HepG2 (cell line): ENCODE data around the gene FGFR3. TPM values are rescaled to one million over a fixed set of nuclear protein-coding genes. Genes with fewer than 3 reads are reported as not detected.
A peak's percentile ranks its signal among the peaks of the same experiment; 100 is the strongest.

Experiments used
- CCDC6 ChIP-seq: sonication (generic); formaldehyde crosslinking; IDR thresholded peaks from 2 replicates; pipeline ENCODE4 v1.8.1; 2022; ENCODE audit warnings: mild to moderate bottlenecking, missing genetic modification reagents, moderate library complexity
- ELF1 ChIP-seq: sonication (generic); formaldehyde crosslinking; IDR thresholded peaks from 2 replicates; pipeline ENCODE4 v1.4.0; 2020; ENCODE audit warnings: missing genetic modification reagents
- IRF1 ChIP-seq: sonication (generic); formaldehyde crosslinking; IDR thresholded peaks from 2 replicates; pipeline ENCODE4 v1.4.0; 2020; ENCODE audit warnings: low read depth, mild to moderate bottlenecking, missing genetic modification reagents
- JDP2 ChIP-seq: sonication (generic); formaldehyde crosslinking; IDR thresholded peaks from 2 replicates; pipeline ENCODE4 v1.8.1; 2022; ENCODE audit warnings: missing genetic modification reagents, borderline replicate concordance
- KDM1A ChIP-seq: IDR thresholded peaks from 2 replicates; pipeline ENCODE4 v1.6.1; 2016; ENCODE audit warnings: missing compliant biosample characterization
- MLX ChIP-seq: IDR thresholded peaks from 2 replicates; pipeline ENCODE4 v1.6.1; 2016
- NR2F6 ChIP-seq, 2 experiments: IDR thresholded peaks; 2 replicates each; pipeline ENCODE4 v1.6.1; 2016; ENCODE audit warnings: antibody characterized with exemption in 1 of 2, mild to moderate bottlenecking in 1 of 2
- SSRP1 ChIP-seq: IDR thresholded peaks from 2 replicates; pipeline ENCODE4 v1.6.1; 2016; ENCODE audit warnings: control low read depth
- TEAD3 ChIP-seq: optimal IDR thresholded peaks from 2 replicates; pipeline ENCODE3; 2016; ENCODE audit warnings: borderline replicate concordance
- ZBTB42 ChIP-seq: sonication (generic); formaldehyde crosslinking; IDR thresholded peaks from 2 replicates; pipeline ENCODE4 v1.5.0; 2020; ENCODE audit warnings: mild to moderate bottlenecking, missing genetic modification reagents
- ZBTB7A ChIP-seq: sonication (generic); formaldehyde crosslinking; IDR thresholded peaks from 2 replicates; pipeline ENCODE4 v1.8.0; 2022; ENCODE audit warnings: mild to moderate bottlenecking, missing genetic modification reagents
- ZNF333 ChIP-seq: sonication (generic); formaldehyde crosslinking; IDR thresholded peaks from 2 replicates; pipeline ENCODE4 v1.4.0; 2020; ENCODE audit warnings: mild to moderate bottlenecking, missing genetic modification reagents, borderline replicate concordance
- ZNF512 ChIP-seq: sonication (generic); formaldehyde crosslinking; IDR thresholded peaks from 2 replicates; pipeline ENCODE4 v1.4.0; 2020; ENCODE audit warnings: mild to moderate bottlenecking, missing genetic modification reagents
- ZNF549 ChIP-seq: sonication (generic); formaldehyde crosslinking; IDR thresholded peaks from 2 replicates; pipeline ENCODE4 v1.5.0; 2020; ENCODE audit warnings: missing genetic modification reagents
- ZNF782 ChIP-seq: sonication (generic); formaldehyde crosslinking; IDR thresholded peaks from 2 replicates; pipeline ENCODE4 v1.4.0; 2020; ENCODE audit warnings: missing genetic modification reagents, mild to moderate bottlenecking, borderline replicate concordance
- ZSCAN20 ChIP-seq: sonication (generic); formaldehyde crosslinking; IDR thresholded peaks from 2 replicates; pipeline ENCODE4 v1.4.0; 2020; ENCODE audit warnings: missing genetic modification reagents, mild to moderate bottlenecking, borderline replicate concordance
- polyA plus RNA-seq, 8 experiments: library from polyadenylated mRNA; depleted of rRNA in 3 of 8; stranded (reverse) in 7 of 8; unstranded in 1 of 8; fragments of >200 nt; fragmentation: Illumina TruSeq in 4 of 8; extraction: Trizol in 4 of 8; gene quantifications; 2 replicates each; pipeline versions ENCODE4 v1.2.1 to v1.2.3, GENCODE V29; 2011 to 2016; ENCODE audit warnings: low read depth in 4 of 8, missing spikeins in 1 of 8, mixed read lengths in 1 of 8; ENCODE audit not compliant: insufficient read depth in 1 of 8
- total RNA-seq, 5 experiments: library from RNA; depleted of rRNA; stranded (reverse); fragments of >200 nt; fragmentation: Illumina TruSeq; extraction: Trizol; gene quantifications; 2 replicates each; pipeline ENCODE4 v1.2.3, GENCODE V29; 2016; ENCODE audit warnings: low read depth in 1 of 5
- TF ChIP-seq, protein P1 (sequence below), 2 experiments: sonication (generic) in 1 of 2; formaldehyde crosslinking in 1 of 2; IDR thresholded peaks; 2 replicates each; pipeline versions ENCODE4 v1.4.0 to v1.6.1; 2016 to 2020; ENCODE audit warnings: borderline replicate concordance in 1 of 2, low read depth in 1 of 2, mild to moderate bottlenecking in 1 of 2, missing genetic modification reagents in 1 of 2

The FGFR3 gene
- total and polyA plus RNA-seq, 2 of the 13 experiments (the other 11 are each of a cell fraction or from before 2014, with no cell fraction given) = 103 to 109 TPM

DNA sequence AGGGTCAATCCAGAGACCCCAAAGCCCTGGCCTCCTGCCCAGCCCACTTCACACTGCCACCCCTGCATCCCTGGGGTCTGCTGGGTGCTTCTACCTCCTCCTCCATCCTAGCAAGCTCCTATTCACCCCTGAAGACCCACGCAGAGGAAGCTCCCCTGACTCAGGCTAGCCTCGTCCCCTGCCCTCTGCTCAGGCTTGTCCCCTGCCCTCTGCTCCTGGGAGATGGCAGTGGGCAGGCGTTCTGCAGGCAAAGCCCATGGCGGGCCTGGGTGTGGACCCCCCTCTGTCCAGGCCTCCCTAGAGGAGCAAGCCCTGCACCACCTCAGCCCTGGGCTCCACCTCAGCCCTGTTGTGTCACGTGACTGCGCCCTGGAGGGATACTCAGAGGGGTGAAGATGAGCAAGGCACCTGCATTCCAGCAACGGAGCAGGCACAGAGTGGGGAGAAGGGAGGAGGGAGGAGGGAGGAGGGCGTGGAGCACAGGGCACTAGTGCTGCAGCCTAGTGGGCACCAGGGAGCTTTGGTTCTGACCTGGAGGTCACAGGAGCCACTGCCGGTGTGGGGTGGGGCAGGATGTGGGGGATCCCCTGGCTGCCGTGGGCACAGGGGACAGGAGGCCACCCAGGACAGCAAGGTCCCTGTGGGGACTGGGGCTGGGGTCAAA lies 27.6 kb upstream of the FGFR3 start (continued):
- TF ChIP-seq, protein P1, sequence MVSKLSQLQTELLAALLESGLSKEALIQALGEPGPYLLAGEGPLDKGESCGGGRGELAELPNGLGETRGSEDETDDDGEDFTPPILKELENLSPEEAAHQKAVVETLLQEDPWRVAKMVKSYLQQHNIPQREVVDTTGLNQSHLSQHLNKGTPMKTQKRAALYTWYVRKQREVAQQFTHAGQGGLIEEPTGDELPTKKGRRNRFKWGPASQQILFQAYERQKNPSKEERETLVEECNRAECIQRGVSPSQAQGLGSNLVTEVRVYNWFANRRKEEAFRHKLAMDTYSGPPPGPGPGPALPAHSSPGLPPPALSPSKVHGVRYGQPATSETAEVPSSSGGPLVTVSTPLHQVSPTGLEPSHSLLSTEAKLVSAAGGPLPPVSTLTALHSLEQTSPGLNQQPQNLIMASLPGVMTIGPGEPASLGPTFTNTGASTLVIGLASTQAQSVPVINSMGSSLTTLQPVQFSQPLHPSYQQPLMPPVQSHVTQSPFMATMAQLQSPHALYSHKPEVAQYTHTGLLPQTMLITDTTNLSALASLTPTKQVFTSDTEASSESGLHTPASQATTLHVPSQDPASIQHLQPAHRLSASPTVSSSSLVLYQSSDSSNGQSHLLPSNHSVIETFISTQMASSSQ (IDR thresholded peaks at IDR 0.05; ENCODE audit: low read depth) = no peak
- TF ChIP-seq, protein P1 (CRISPR knock-in tag; IDR thresholded peaks at IDR 0.05; ENCODE audit: borderline replicate concordance) = no peak
- TF ChIP-seq CCDC6 (CRISPR knock-in tag) (no peak), ZNF333 (CRISPR knock-in tag) (no peak), JDP2 (CRISPR knock-in tag) (no peak), NR2F6 (IDR thresholded peaks at IDR 0.05) (no peak), NR2F6 (CRISPR knock-in tag; IDR thresholded peaks at IDR 0.05) (peak; percentile 57; the same call in 1 of the 2 replicates), ZNF782 (CRISPR knock-in tag) (no peak), TEAD3 (CRISPR knock-in tag) (peak; percentile 89), ELF1 (CRISPR knock-in tag) (no peak), SSRP1 (CRISPR knock-in tag) (no peak; the same call in 1 of the 2 replicates), ZBTB7A (CRISPR knock-in tag) (no peak), MLX (0 out of 2 replicates have a peak, but pooled peaks have one; percentile 32), KDM1A (CRISPR knock-in tag) (no peak), ZNF549 (CRISPR knock-in tag) (no peak), ZSCAN20 (CRISPR knock-in tag) (no peak), IRF1 (CRISPR knock-in tag) (no peak), ZBTB42 (CRISPR knock-in tag) (no peak), ZNF512 (CRISPR knock-in tag) (no peak)
